Effector CD4-positive, alpha-beta T cell (primary cell): Measurements from ENCODE around the gene ING2.
"Not testable (repeated sequence)": the region's sequence is repeated elsewhere in the genome, so short reads cannot be mapped to it uniquely, and the experiment has no call there.

ENCODE experiments used
- DNase-seq: peaks from one replicate; pipeline ENCODE4 v3.0.0-alpha.2; 2020

The ING2 gene

DNA sequence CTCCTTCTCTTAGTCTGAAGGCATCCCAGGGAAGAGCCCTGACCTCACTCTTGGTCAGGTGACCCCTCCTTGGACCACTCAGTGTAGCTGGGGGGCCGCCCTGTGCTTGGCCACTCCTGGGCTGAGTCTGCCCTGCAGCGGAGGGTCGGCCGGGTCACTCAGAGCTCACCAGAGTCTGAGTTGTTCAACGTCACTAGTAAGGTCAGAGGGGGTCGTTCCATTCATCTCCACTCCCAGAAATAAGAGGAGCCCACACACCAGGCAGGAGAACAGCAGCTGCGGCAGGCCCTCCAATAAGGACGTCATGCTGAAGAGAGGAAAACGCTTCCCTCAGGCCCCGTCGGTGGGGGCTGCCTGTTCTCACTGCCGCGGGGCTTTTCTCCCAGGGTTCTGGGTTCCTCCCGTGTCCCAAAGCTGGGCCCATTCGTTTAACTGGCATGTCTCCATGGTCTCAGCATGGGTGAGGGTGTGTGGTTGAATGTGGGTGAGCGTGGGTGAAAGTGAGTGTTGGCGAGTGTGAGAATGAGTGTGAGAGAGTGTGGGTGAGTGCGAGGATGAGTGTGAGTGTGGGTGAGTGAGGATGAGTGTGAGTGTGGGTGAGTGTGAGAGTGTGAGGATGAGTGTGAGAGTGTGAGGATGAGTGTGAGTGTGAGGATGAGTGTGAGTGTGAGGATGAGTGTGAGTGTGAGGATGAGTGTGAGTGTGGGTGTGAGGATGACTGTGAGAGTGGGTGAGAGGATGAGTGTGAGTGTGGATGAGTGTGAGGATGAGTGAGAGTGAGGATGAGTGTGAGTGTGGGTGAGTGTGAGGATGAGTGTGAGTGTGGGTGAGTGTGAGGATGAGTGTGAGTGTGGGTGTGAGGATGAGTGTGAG is 47.7 kb downstream of the ING2 start:
- DNase-seq, result no peak

DNA sequence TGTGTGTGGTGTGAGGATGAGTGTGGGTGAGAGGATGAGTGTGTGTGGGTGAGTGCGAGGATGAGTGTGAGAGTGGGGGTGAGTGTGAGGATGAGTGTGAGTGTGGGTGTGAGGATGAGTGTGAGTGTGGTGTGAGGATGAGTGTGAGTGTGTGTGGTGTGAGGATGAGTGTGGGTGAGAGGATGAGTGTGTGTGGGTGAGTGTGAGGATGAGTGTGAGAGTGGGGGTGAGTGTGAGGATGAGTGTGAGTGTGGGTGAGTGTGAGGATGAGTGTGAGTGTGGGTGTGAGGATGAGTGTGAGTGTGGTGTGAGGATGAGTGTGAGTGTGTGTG is 48.3 kb downstream of the ING2 start:
- DNase-seq, result not testable (repeated sequence)

DNA sequence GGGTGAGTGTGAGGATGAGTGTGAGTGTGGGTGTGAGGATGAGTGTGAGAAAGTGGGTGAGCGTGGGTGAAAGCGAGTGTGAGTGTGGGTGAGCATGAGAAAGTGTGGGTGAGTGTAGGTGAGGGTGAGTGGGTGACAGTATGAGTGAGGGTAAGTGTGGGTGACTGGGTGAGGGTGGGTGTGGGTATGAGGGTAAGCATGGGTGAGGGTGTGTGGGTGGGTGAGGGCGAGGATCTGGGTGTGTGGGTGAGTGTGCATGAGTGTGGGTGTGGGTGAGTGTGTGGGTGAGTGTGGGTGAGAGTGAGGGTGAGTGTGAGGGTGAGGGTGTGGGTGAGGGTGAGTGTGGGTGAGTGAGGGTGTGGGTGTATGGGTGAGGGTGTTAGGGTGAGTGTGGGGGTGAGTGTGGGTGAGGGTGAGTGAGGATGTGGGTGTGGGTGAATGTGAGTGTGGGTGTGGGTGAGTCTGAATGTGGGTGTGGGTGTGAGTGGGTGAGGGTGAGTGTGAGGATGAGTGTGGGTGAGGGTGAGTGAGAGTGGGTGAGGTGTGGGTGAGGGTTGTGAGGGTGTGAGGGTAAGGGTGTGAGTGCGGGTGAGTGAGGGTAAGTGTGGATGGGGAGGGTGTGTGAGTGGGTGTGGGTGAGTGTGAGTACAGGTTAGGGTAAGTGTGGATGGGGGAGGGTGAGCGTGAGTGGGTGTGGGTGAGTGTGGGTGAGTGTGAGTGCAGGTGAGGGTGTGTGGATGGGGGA is 48.9 kb downstream of the ING2 start:
- no peak for DNase-seq

DNA sequence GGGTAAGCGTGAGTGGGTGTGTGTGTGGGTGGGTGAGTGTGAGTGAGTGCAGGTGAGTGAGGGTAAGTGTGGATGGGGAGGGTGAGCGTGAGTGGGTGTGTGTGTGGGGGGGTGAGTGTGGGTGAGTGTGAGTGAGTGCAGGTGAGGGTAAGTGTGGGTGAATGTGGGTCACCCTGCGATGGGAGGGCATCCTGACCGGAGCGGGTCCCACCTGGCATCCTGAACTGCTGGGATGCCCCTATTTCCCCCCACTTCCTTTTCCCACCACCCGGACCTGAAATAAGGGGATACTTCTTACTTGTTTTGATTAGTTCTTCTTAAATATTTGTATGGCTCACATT is 49.5 kb downstream of the ING2 start:
- no peak for DNase-seq

GRCh38 chr4:183554878-183555585 is 50.2 kb downstream of the ING2 start:
- no peak for DNase-seq

DNA sequence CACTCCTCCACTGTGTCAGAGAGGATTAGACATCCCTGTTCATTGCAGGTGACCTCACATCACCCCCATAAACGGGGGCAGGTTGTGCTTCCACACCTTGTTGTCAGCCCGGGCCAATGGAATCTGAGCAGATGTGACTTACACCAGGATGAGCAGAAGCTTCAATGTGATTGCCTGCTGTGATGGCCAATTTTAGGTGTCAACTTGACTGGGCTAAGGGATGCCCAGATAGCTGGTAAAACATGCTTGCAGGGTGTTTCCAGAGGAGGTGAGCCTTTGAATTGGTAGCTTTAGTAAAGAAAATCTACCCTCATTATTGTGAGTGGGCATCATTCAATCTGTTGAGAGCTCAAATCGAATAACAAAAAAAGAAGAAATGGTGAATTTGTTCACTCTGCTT is 52.1 kb downstream of the ING2 start:
- no peak for DNase-seq

- no peak for DNase-seq
Observed at GRCh38 chr4:183557611-183558010, 52.8 kb downstream of the ING2 start.

- no peak for DNase-seq
Observed at GRCh38 chr4:183558873-183559272, 54.0 kb downstream of the ING2 start.

DNA sequence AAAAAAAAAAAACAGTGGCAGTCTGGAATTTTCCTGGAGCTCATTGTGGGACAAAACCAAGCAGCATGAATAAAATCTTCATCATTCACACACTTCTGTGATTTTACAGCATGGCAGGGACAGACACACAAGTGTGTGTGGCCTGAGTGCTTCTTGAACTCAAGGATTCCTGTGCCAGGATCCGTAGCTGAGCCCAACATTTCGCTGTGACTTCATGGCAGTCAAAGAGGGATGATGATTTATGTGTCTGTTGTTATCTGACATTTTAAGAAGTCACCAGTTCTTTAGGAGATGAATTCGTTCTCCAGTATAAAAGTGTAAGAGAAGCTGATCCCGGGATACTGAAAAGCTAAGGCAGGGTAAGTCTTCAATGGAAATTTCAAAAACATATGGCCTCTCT is 57.0 kb downstream of the ING2 start:
- DNase-seq, result no peak
